GM18502 (cell line): ENCODE data around the gene CHST13.

Experiments
- ATAC-seq: cut with Tn5 transposase; IDR thresholded peaks from one replicate; pipeline ENCODE4 v1.9.1; 2021; ENCODE audit warnings: mild to moderate bottlenecking; ENCODE audit not compliant: unreplicated experiment, poor library complexity

Gene CHST13

GRCh38 chr3:126487151-126487771 lies 36.7 kb upstream of the CHST13 start:
- ATAC-seq = no peak

- no peak for ATAC-seq
These were observed 35.8 kb upstream of the CHST13 start for GRCh38 chr3:126488185-126488584.

GRCh38 chr3:126488886-126489569 lies 34.9 kb upstream of the CHST13 start:
- ATAC-seq = no peak

GRCh38 chr3:126490619-126491018 lies 33.3 kb upstream of the CHST13 start:
- no peak for ATAC-seq

- no peak for ATAC-seq
These were observed 32.5 kb upstream of the CHST13 start for GRCh38 chr3:126491221-126492013.

GRCh38 chr3:126493051-126493450 lies 30.9 kb upstream of the CHST13 start:
- ATAC-seq = no peak

- no peak for ATAC-seq
These were observed 30.2 kb upstream of the CHST13 start for GRCh38 chr3:126493739-126494138.

GRCh38 chr3:126494204-126494969 lies 29.6 kb upstream of the CHST13 start:
- ATAC-seq = no peak

- ATAC-seq = no peak
These were observed 29.1 kb upstream of the CHST13 start for GRCh38 chr3:126494970-126495230.

- no peak for ATAC-seq
These were observed 28.2 kb upstream of the CHST13 start for GRCh38 chr3:126495786-126496185.

GRCh38 chr3:126496894-126497850 lies 26.8 kb upstream of the CHST13 start:
- no peak for ATAC-seq

- ATAC-seq = no peak
These were observed 26.0 kb upstream of the CHST13 start for GRCh38 chr3:126497956-126498355.

GRCh38 chr3:126498461-126498860 lies 25.5 kb upstream of the CHST13 start:
- ATAC-seq = no peak

GRCh38 chr3:126498929-126499328 lies 25.0 kb upstream of the CHST13 start:
- ATAC-seq = no peak

- no peak for ATAC-seq
These were observed 24.6 kb upstream of the CHST13 start for GRCh38 chr3:126499401-126499800.

- ATAC-seq = no peak
These were observed 23.9 kb upstream of the CHST13 start for GRCh38 chr3:126500016-126500415.

GRCh38 chr3:126501054-126501453 lies 22.9 kb upstream of the CHST13 start:
- no peak for ATAC-seq

GRCh38 chr3:126501736-126502135 lies 22.2 kb upstream of the CHST13 start:
- no peak for ATAC-seq

GRCh38 chr3:126502656-126503055 lies 21.3 kb upstream of the CHST13 start:
- no peak for ATAC-seq

GRCh38 chr3:126503701-126504100 lies 20.3 kb upstream of the CHST13 start:
- ATAC-seq = no peak
